Neural cell (in vitro differentiated cells): Measurements from ENCODE around the gene MOCOS.

Source experiments
- EZH2 ChIP-seq: fragments of 200-600, 300-800 bp; shearing (Covaris generic), sonication (generic); IDR thresholded peaks from 2 replicates; pipeline ENCODE4 v1.6.1; 2014; ENCODE audit warnings: antibody characterized with exemption, low read length, borderline replicate concordance, mild to moderate bottlenecking; ENCODE audit not compliant: insufficient read depth, poor library complexity, severe bottlenecking
- POLR2AphosphoS5 ChIP-seq: IDR thresholded peaks from 2 replicates; pipeline ENCODE4 v1.6.1; 2012
- TAF1 ChIP-seq: IDR thresholded peaks from 2 replicates; pipeline ENCODE4 v1.6.1; 2012; ENCODE audit warnings: low read depth
- TF ChIP-seq, protein P1 (sequence below): fragments of 450-650 bp; IDR thresholded peaks from 2 replicates; pipeline ENCODE4 v1.5.1; 2014; ENCODE audit warnings: antibody characterized with exemption, mild to moderate bottlenecking, moderate library complexity; ENCODE audit not compliant: poor library complexity, severe bottlenecking

DNA sequence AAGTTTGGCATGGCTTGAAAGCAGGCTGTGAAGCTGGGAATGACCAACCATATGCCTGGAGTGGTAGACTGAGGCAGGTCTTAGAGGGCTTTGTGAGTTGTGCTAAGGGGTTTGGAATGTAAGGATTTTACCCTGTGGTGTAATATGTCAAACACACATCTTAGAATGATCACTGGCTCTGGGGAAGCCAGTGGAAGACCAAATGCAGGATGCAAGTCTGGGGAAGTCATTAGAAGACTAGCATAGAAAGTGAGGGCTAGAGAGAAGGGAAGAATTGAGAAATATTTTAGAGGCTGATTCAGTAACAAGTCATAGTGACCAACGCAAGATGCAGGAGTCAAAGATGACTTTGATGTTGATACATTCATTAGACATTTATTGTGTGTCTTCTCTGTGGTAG is 106.7 kb downstream of the MOCOS start:
- TF ChIP-seq EZH2, result no peak
- no peak for TF ChIP-seq POLR2AphosphoS5
- TF ChIP-seq TAF1, result no peak
- TF ChIP-seq, protein P1, sequence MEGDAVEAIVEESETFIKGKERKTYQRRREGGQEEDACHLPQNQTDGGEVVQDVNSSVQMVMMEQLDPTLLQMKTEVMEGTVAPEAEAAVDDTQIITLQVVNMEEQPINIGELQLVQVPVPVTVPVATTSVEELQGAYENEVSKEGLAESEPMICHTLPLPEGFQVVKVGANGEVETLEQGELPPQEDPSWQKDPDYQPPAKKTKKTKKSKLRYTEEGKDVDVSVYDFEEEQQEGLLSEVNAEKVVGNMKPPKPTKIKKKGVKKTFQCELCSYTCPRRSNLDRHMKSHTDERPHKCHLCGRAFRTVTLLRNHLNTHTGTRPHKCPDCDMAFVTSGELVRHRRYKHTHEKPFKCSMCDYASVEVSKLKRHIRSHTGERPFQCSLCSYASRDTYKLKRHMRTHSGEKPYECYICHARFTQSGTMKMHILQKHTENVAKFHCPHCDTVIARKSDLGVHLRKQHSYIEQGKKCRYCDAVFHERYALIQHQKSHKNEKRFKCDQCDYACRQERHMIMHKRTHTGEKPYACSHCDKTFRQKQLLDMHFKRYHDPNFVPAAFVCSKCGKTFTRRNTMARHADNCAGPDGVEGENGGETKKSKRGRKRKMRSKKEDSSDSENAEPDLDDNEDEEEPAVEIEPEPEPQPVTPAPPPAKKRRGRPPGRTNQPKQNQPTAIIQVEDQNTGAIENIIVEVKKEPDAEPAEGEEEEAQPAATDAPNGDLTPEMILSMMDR, result no peak
